Heart left ventricle (tissue), 16 donors: ENCODE results near the gene KIF5C. TPM values are rescaled to one million over a fixed set of nuclear protein-coding genes. Genes with fewer than 3 reads are reported as not detected.

Source experiments
- ATAC-seq, 4 donors: fragments of 200-7000 bp; cut with Tn5 transposase; one replicate each; pipeline ENCODE4 v1.9.1; 2020 to 2022; ENCODE audit warnings: moderate library complexity in 4 of 4, mild to moderate bottlenecking in 3 of 4, moderate number of reproducible peaks in 1 of 4
- DNase-seq, 5 donors: peaks; one replicate each; pipeline ENCODE4 v3.0.0-alpha.2; 2020
- H3K27ac ChIP-seq, 12 donors: fragments of 200-600 bp; sonication (generic) in 4 of 12; one replicate each; pipeline versions ENCODE4 v1.5.0 to v1.8.0; 2016 to 2022; ENCODE audit warnings: mild to moderate bottlenecking in 2 of 12
- H3K27me3 ChIP-seq, 9 donors: fragments of 200-600 bp; sonication (generic) in 2 of 9; one replicate each; pipeline versions ENCODE4 v1.5.1 to v1.8.0; 2016 to 2022; ENCODE audit warnings: mild to moderate bottlenecking in 3 of 9
- H3K36me3 ChIP-seq, 9 donors: fragments of 200-600 bp; sonication (generic) in 2 of 9; one replicate each; pipeline versions ENCODE4 v1.5.0 to v1.8.0; 2018 to 2022; ENCODE audit warnings: mild to moderate bottlenecking in 2 of 9
- H3K4me1 ChIP-seq, 12 donors: fragments of 200-600 bp; sonication (generic) in 4 of 12; one replicate each; pipeline versions ENCODE4 v1.5.0 to v1.8.0; 2016 to 2022; ENCODE audit warnings: mild to moderate bottlenecking in 3 of 12
- H3K4me3 ChIP-seq, 12 donors: fragments of 200-600 bp; sonication (generic) in 4 of 12; one replicate each; pipeline versions ENCODE4 v1.5.0 to v1.8.0; 2017 to 2022; ENCODE audit warnings: mild to moderate bottlenecking in 9 of 12, moderate library complexity in 4 of 12
- H3K9me3 ChIP-seq, 12 donors: fragments of 200-600 bp; sonication (generic) in 4 of 12; one replicate each; pipeline versions ENCODE4 v1.5.0 to v1.8.0; 2016 to 2022; ENCODE audit warnings: mild to moderate bottlenecking in 1 of 12
- CTCF ChIP-seq, 12 donors: fragments of 200-600 bp; sonication (generic) in 4 of 12; IDR thresholded peaks; one replicate each; pipeline versions ENCODE4 v1.5.0 to v1.8.0; 2018 to 2022; ENCODE audit warnings: antibody characterized with exemption in 12 of 12, mild to moderate bottlenecking in 5 of 12
- POLR2A ChIP-seq, 2 donors: fragments of 450-650 bp; IDR thresholded peaks; one replicate each; pipeline ENCODE4 v1.6.1; 2017; ENCODE audit warnings: antibody characterized with exemption in 2 of 2, mild to moderate bottlenecking in 2 of 2, moderate library complexity in 2 of 2
- WGBS, 4 donors: extraction: QIAGEN DNeasy Blood & Tissue Kit in 2 of 4; methylation state at CpG; one replicate each; pipeline versions ENCODE4 v1.1.5 to v1.1.7; 2013 to 2018; 5-methylcytosine and 5-hydroxymethylcytosine counted together
- intact Hi-C, 10 donors: fragments of 100-400 bp; cut with DNase I; formaldehyde crosslinking; loops; one replicate each; pipeline versions ENCODE4 v1.11.1 to v1.14.2; 2022
- polyA plus RNA-seq, 2 donors: library from polyadenylated mRNA; stranded (reverse); fragments of 200-250 nt; gene quantifications; one replicate each; pipeline ENCODE4 v1.2.3, GENCODE V29; 2013
- total RNA-seq, 9 donors: library from RNA; depleted of rRNA in 2 of 9; stranded (reverse); fragments of >200 nt in 2 of 9; fragmentation: NEBNext Ultra II Directional in 3 of 9; extraction: Animal tissue kit (Norgen Biotek cat#: 25700) in 3 of 9; gene quantifications; one replicate each; pipeline versions ENCODE4 v1.1.0 to v1.2.4, GENCODE V29; 2016 to 2023
- donor health status: ischemic (EF 13 %, LVEDD 7.1; RV severe dilation, severe dysfunction).
- donor health status: healthy with polysubstance abuse.
- donor health status: DM: no; HTN: yes; CAD: no.
- donor health status: DM: no; HTN: no; CAD: no.
- donor health status: ischemic (EF 25% LVEDD 6.9; RV normal size, moderate dysfunction).
- donor health status: ischemic (EF 25% LVEDD 5.7; RV mildly dilated, moderate dysfunction).
- donor health status: healthy.
- donor health status: DM: yes; HTN: yes; CAD: no.
- donor health status: ischemic (EF 35%, LVEDD 5.7; RV mildly dilated, moderate dysfunction).
- donor health status: nonischemic (EF 11% LVEDD 7.7; RV severe dilation, severe dysfunction).
- donor health status: DM: yes; HTN: yes; CAD: no.
- donor health status: PGD.
- donor health status: ischemic (EF 29% LVEDD 5.4; RV normal size, mild dysfunction).
- donor health status: nonischemic (EF 23%, LVEDD 6.1; RV moderate dilation, normal function).

Gene KIF5C
- total and polyA plus RNA-seq, 11 donors: 0.22 to 1.4 (median 0.48) TPM

DNA sequence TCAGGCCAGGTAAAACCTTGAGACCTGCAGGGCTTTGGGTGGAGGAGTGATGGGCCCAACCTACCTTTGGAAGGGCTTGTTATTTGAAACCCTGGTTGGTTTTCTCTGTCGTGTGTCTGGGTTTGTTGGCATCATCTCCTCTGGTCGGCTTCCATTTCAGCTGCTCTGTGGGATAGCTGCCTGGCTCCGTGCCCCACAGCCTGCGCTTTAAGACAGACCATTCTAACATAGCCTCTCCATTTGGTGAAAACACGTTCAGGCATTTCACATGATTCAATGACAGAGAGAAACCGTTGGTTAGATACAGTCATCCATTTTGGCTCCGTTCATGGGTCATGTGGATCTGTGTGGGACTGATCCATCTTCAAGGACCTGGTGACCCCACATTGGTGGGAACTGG lies 126.5 kb downstream of the KIF5C start:
- 87 to 96% (median 88%) methylated on average over 7 of the region's 7 CpGs for WGBS, 4 donors
- intact Hi-C loops: loop anchor here in 1 of 10 donors (2.0 kb wide), 1 partner anchor 35 kb away; no protein-coding TSS in a partner anchor
- TF ChIP-seq POLR2A (IDR thresholded peaks at IDR 0.05) (no peak), CTCF (IDR thresholded peaks at IDR 0.05) (no peak)
- ATAC-seq (no peak), DNase-seq (no peak)
- Histone ChIP-seq H3K4me1 (peaks cover 0 to 7% (median 0%) of the 10 kb centered on the region in 12 donors), H3K9me3 (no peaks in the 10 kb centered on the region), H3K36me3 (no peaks in the 10 kb centered on the region), H3K4me3 (no peak overlapping the region), H3K27me3 (peaks cover 0 to 14% (median 0%) of the 10 kb centered on the region in 9 donors), H3K27ac (no peak overlapping the region)

- Histone ChIP-seq H3K4me3 (no peak overlapping the region), H3K9me3 (no peaks in the 10 kb centered on the region), H3K27me3 (peaks cover 0 to 14% (median 0%) of the 10 kb centered on the region in 9 donors), H3K4me1 (peaks cover 0 to 7% (median 0%) of the 10 kb centered on the region in 12 donors), H3K27ac (no peak overlapping the region), H3K36me3 (no peaks in the 10 kb centered on the region)
- ATAC-seq: no peak
- intact Hi-C loops: no loop called here
- DNase-seq: no peak
- WGBS, 4 donors: 95 to 97% (median 96%) methylated on average over 14 of the region's 14 CpGs
- TF ChIP-seq POLR2A (IDR thresholded peaks at IDR 0.05): no peak
- TF ChIP-seq CTCF (IDR thresholded peaks at IDR 0.05): no peak
Measured at GRCh38 chr2:149002378-149002890, 127.4 kb downstream of the KIF5C start.

GRCh38 chr2:149002891-149003740 lies 128.1 kb downstream of the KIF5C start:
- no peaks in the 10 kb centered on the region for H3K9me3 ChIP-seq
- intact Hi-C loops: no loop called here
- H3K27ac ChIP-seq: no peak overlapping the region
- WGBS, 4 donors: 94 to 97% (median 95%) methylated on average over 29 to 31 of the region's 31 CpGs
- no peak overlapping the region for H3K4me3 ChIP-seq
- TF ChIP-seq POLR2A (IDR thresholded peaks at IDR 0.05): no peak
- TF ChIP-seq CTCF (IDR thresholded peaks at IDR 0.05): no peak
- ATAC-seq (no peak), DNase-seq (no peak)
- no peaks in the 10 kb centered on the region for H3K36me3 ChIP-seq
- H3K4me1 ChIP-seq: peaks cover 0 to 3% (median 0%) of the 10 kb centered on the region in 12 donors
- peaks cover 0 to 14% (median 0%) of the 10 kb centered on the region in 9 donors for H3K27me3 ChIP-seq

DNA sequence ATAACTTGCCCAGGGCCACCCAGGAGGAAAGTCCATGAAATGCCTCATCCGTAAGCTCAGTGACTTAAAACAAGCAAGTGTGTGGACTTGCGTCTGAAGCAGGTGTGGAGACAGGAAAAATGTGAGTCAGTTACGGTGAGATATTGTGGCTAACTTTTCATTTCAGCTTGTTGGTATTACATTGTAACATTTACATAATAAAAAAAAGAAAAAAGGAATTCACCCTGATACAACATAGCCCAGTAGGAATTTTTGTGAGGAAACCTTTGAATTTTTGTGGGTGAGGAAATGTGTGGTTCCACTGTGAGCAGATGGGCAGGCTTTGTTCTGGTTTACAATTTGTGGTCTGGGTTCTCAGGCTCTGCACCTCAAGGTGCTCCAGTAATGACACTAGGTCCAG lies 129.8 kb downstream of the KIF5C start:
- intact Hi-C loops: no loop called here
- Histone ChIP-seq H3K4me1 (no peaks in the 10 kb centered on the region), H3K27ac (no peak overlapping the region), H3K36me3 (no peaks in the 10 kb centered on the region), H3K9me3 (no peaks in the 10 kb centered on the region), H3K4me3 (no peak overlapping the region), H3K27me3 (peaks cover 0 to 9% (median 0%) of the 10 kb centered on the region in 9 donors)
- 90 to 96% (median 93%) methylated on average over 3 of the region's 3 CpGs for WGBS, 4 donors
- ATAC-seq (no peak), DNase-seq (no peak)
- TF ChIP-seq CTCF (IDR thresholded peaks at IDR 0.05) (no peak), POLR2A (IDR thresholded peaks at IDR 0.05) (no peak)
